ENCODE measurements around the gene SMIM23. TPM values are rescaled to one million over a fixed set of nuclear protein-coding genes. Genes with fewer than 3 reads are reported as not detected.

The SMIM23 gene
- total and polyA plus RNA-seq, 10 of the 15 experiments (the other 5 are each of a cell fraction or from before 2014, with no cell fraction given): not detected

DNA sequence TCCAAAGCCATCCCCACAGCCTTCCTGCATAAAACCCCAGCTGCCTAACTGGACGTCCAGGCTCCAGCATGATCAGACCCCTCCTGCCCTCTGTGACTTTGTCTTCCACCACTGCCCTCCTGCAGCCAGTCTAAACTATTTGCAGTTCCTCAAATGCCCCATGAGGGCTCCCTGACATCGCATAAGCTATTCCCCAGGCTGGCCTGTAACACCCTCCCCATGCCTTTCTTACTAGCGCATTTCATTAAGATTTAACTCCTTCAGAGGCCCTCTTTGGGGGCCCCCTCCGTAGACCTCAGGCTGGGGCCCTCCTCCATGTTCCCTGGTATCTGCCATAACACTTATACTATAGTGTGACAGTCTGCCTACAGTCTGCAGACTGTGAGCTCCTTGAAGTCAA is 15.5 kb upstream of the SMIM23 start:
- SMC1A ChIA-PET (ENCODE audit: uncharacterized antibody, unreplicated experiment): interaction anchor here (0.7 kb wide), 1 partner anchor 89 kb away, joined by 3 read pairs; no protein-coding TSS in a partner anchor
- intact Hi-C loops (cut with micrococcal nuclease; ENCODE audit: unreplicated experiment) (no loop called here), in situ Hi-C loops (cut with MboI) (no loop called here)
- Histone ChIP-seq H3K27me3 (replicated peaks in 1 of 2; ENCODE audit: control insufficient read depth in 2 of 2, insufficient read depth in 2 of 2, low read length in 1 of 2) (no peaks in the 10 kb centered on the region; a peak in 1 of 4 replicates), H3K4me1 (ENCODE audit: control insufficient read depth, insufficient read depth, low read length) (no peaks in the 10 kb centered on the region), H2AFZ (ENCODE audit: control insufficient read depth, low read depth, low read length) (no peak overlapping the region), H3K27ac (ENCODE audit: control insufficient read depth, insufficient read depth) (no peak overlapping the region), H3K36me3 (ENCODE audit: control insufficient read depth in 2 of 2, insufficient read depth in 2 of 2, low read length in 1 of 2) (no peaks in the 10 kb centered on the region), H3K4me3 (no peak overlapping the region), H3K79me2 (ENCODE audit: control insufficient read depth, insufficient read depth, low read length) (no peaks in the 10 kb centered on the region), H4K20me1 (ENCODE audit: control insufficient read depth, insufficient read depth) (no peaks in the 10 kb centered on the region), H3K9ac (ENCODE audit: control insufficient read depth, insufficient read depth, low read length) (no peak overlapping the region), H3K4me2 (ENCODE audit: control insufficient read depth, insufficient read depth) (no peak overlapping the region), H3K9me3 (replicated peaks; ENCODE audit: control insufficient read depth, insufficient read depth, low read length) (no peaks in the 10 kb centered on the region)
- FAIRE-seq (no peak), DNase-seq (ENCODE audit: low read depth, low spot score) (no peak), ATAC-seq (peak; percentile 27; the same call in 1 of the 3 replicates)
- no TSS peak for BruUV-seq (replicated peaks)
- CTCF ChIA-PET: no interaction called here
- TF ChIP-seq SMC3 (IDR thresholded peaks at IDR 0.05; ENCODE audit: borderline replicate concordance, low read length) (0 out of 2 replicates have a peak, but pooled peaks have one; percentile 7), ZBTB4 (CRISPR knock-in tag; IDR thresholded peaks at IDR 0.05) (no peak), E4F1 (IDR thresholded peaks at IDR 0.05; ENCODE audit: borderline replicate concordance, partially characterized antibody) (no peak), BMI1 (IDR thresholded peaks at IDR 0.05; ENCODE audit: borderline replicate concordance) (no peak), CTCF (IDR thresholded peaks at IDR 0.05 in 2 of 3, conservative IDR thresholded peaks at IDR 0.05 in 1 of 3; ENCODE audit: control insufficient read depth in 2 of 3, extremely low read depth in 1 of 3, insufficient read depth in 1 of 3, low read depth in 3 of 3, low read length in 3 of 3) (peak in 2 of 3 experiments; percentile 9 to 14; a peak in 1 of 6 replicates), ZNF592 (IDR thresholded peaks at IDR 0.05) (no peak), PAX5 (IDR thresholded peaks at IDR 0.05; ENCODE audit: borderline replicate concordance, low read depth, low read length) (no peak), RAD21 (IDR thresholded peaks at IDR 0.05; ENCODE audit: insufficient read depth, low read depth, low read length) (peak; percentile 21; the same call in 1 of the 2 replicates)
- TF ChIP-seq, protein P1, sequence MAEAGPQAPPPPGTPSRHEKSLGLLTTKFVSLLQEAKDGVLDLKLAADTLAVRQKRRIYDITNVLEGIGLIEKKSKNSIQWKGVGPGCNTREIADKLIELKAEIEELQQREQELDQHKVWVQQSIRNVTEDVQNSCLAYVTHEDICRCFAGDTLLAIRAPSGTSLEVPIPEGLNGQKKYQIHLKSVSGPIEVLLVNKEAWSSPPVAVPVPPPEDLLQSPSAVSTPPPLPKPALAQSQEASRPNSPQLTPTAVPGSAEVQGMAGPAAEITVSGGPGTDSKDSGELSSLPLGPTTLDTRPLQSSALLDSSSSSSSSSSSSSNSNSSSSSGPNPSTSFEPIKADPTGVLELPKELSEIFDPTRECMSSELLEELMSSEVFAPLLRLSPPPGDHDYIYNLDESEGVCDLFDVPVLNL (IDR thresholded peaks at IDR 0.05; ENCODE audit: low read depth, low read length): no peak
- WGBS (ENCODE audit: insufficient coverage, insufficient replicate concordance, low lambda C conversion rate, missing lambda C conversion rate): 2% methylated on average over 4 of the region's 4 CpGs
- RAD21 ChIA-PET (ENCODE audit: unreplicated experiment): no interaction called here
- POLR2A ChIA-PET: no interaction called here

Data from GM12878 (cell line).